GM12801 (cell line): Measurements from ENCODE around the gene HYAL3.

ENCODE experiments used
- CTCF ChIP-seq: IDR thresholded peaks from one replicate; pipeline ENCODE4 v1.5.1; 2011; ENCODE audit warnings: control low read depth; ENCODE audit not compliant: insufficient read length; ENCODE audit errors: extremely low read depth

Gene HYAL3

GRCh38 chr3:50334339-50335075 lies 35.3 kb upstream of the HYAL3 start:
- TF ChIP-seq CTCF = no peak

GRCh38 chr3:50333744-50334328 lies 34.6 kb upstream of the HYAL3 start:
- TF ChIP-seq CTCF = no peak

GRCh38 chr3:50331364-50331907 lies 32.2 kb upstream of the HYAL3 start:
- TF ChIP-seq CTCF = no peak

- TF ChIP-seq CTCF = no peak
Observed at GRCh38 chr3:50330330-50330729, 31.1 kb upstream of the HYAL3 start.

- no peak for TF ChIP-seq CTCF
Observed at GRCh38 chr3:50327943-50328691, 28.9 kb upstream of the HYAL3 start, which contains the start of gene TUSC2. TSS of gene TUSC2 (minus strand) at chr3:50328223. CDS start at chr3:50328099, 124 bp downstream.

GRCh38 chr3:50327129-50327528 lies 27.9 kb upstream of the HYAL3 start:
- TF ChIP-seq CTCF = no peak

GRCh38 chr3:50326182-50326541 lies 27.0 kb upstream of the HYAL3 start:
- no peak for TF ChIP-seq CTCF
